Mucosa of rectum (tissue), 2 donors: ENCODE measurements around the gene SCLT1.

Experiments used
- H3K27ac ChIP-seq, 2 donors: one replicate each; pipeline ENCODE4 v1.7.0; 2013; ENCODE audit warnings: inconsistent platforms in 2 of 2, low read depth in 2 of 2, low read length in 2 of 2
- H3K27me3 ChIP-seq, 2 donors: one replicate each; pipeline ENCODE4 v1.7.0; 2013; ENCODE audit warnings: low read length in 2 of 2; ENCODE audit not compliant: control insufficient read depth in 2 of 2, insufficient read depth in 2 of 2
- H3K36me3 ChIP-seq, 2 donors: one replicate each; pipeline ENCODE4 v1.7.0; 2013; ENCODE audit warnings: low read length in 2 of 2; ENCODE audit not compliant: control insufficient read depth in 2 of 2, insufficient read depth in 2 of 2
- H3K4me1 ChIP-seq, 2 donors: one replicate each; pipeline ENCODE4 v1.7.0; 2013; ENCODE audit warnings: low read length in 2 of 2, mild to moderate bottlenecking in 1 of 2; ENCODE audit not compliant: control insufficient read depth in 2 of 2, insufficient read depth in 2 of 2
- H3K4me3 ChIP-seq, 2 donors: one replicate each; pipeline ENCODE4 v1.7.0; 2013; ENCODE audit warnings: low read length in 2 of 2
- H3K9ac ChIP-seq, 2 donors: one replicate each; pipeline ENCODE4 v1.7.0; 2013; ENCODE audit warnings: low read length in 2 of 2, low read depth in 1 of 2, mild to moderate bottlenecking in 1 of 2
- H3K9me3 ChIP-seq, 2 donors: one replicate each; pipeline ENCODE4 v1.7.0; 2013; ENCODE audit warnings: low read length in 2 of 2; ENCODE audit not compliant: control insufficient read depth in 2 of 2
- donor health status: healthy.
- donor health status: Normal muscosa, but diverticular disease.

Gene SCLT1

GRCh38 chr4:128866269-128866668 is 227.1 kb downstream of the SCLT1 start:
- no peak overlapping the region for H3K9ac ChIP-seq
- peaks cover 0 to 9% of the 10 kb centered on the region in 2 donors for H3K4me1 ChIP-seq
- H3K27ac ChIP-seq, result no peak overlapping the region
- H3K9me3 ChIP-seq, result no peaks in the 10 kb centered on the region
- H3K36me3 ChIP-seq, result peaks cover 8 to 22% of the 10 kb centered on the region in 2 donors
- no peaks in the 10 kb centered on the region for H3K27me3 ChIP-seq
- H3K4me3 ChIP-seq, result no peak overlapping the region

- Histone ChIP-seq H3K9ac (no peak overlapping the region), H3K27ac (no peak overlapping the region), H3K36me3 (peaks cover 8 to 23% of the 10 kb centered on the region in 2 donors), H3K4me1 (peaks cover 0 to 9% of the 10 kb centered on the region in 2 donors), H3K9me3 (no peaks in the 10 kb centered on the region), H3K4me3 (no peak overlapping the region), H3K27me3 (no peaks in the 10 kb centered on the region)
Observed at GRCh38 chr4:128865132-128865531, 228.2 kb downstream of the SCLT1 start.

GRCh38 chr4:128863312-128864075 is 229.8 kb downstream of the SCLT1 start:
- H3K36me3 ChIP-seq, result peaks cover 8 to 21% of the 10 kb centered on the region in 2 donors
- no peak overlapping the region for H3K4me3 ChIP-seq
- no peak overlapping the region for H3K27ac ChIP-seq
- H3K9ac ChIP-seq, result no peak overlapping the region
- no peaks in the 10 kb centered on the region for H3K27me3 ChIP-seq
- H3K9me3 ChIP-seq, result no peaks in the 10 kb centered on the region
- H3K4me1 ChIP-seq, result peaks cover 0 to 9% of the 10 kb centered on the region in 2 donors

DNA sequence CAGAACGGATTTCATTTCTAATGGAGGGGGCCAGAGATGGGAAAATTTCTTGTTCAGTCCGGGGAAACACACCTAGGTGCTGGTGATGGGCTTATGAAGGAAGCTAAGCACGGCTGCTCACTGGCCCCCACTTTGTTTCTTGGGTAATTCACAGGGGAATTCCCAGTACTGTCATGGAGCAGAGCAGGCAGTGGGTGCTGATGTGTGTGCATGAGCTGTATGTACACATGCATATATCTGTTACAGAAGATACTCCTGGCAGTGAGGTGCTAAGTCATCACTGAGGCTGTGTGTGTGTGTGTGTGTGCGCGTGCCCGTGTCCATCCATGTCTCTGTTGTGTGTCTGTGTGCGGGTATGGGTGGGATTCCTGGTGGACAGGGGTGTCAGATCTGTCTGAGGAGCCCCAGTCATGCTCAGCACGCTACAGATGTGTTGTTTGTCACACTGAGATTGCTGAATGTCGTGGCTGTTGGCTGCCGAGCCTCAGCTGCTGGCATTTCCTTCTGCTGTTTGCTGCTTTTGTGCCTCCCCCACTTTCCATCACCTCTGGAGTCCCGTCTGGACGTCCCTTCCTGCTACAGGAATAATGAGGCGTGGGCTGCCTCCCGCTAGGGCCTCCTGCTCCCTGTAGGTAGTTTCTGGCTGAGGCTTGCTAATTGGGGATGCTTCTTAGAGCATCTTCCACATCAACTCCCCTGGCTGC is 230.6 kb downstream of the SCLT1 start:
- no peak overlapping the region for H3K9ac ChIP-seq
- no peak overlapping the region for H3K27ac ChIP-seq

GRCh38 chr4:128861856-128862518 is 231.4 kb downstream of the SCLT1 start:
- Histone ChIP-seq H3K36me3 (peaks cover 19 to 31% of the 10 kb centered on the region in 2 donors), H3K27ac (no peak overlapping the region), H3K4me3 (no peak overlapping the region), H3K4me1 (peaks cover 0 to 9% of the 10 kb centered on the region in 2 donors), H3K9ac (no peak overlapping the region), H3K27me3 (no peaks in the 10 kb centered on the region), H3K9me3 (no peaks in the 10 kb centered on the region)

More for the DNA sequence above, 230.6 kb downstream of the SCLT1 start:
- peaks cover 13 to 25% of the 10 kb centered on the region in 2 donors for H3K36me3 ChIP-seq
- no peak overlapping the region for H3K4me3 ChIP-seq
- H3K27me3 ChIP-seq, result no peaks in the 10 kb centered on the region
- H3K9me3 ChIP-seq, result no peaks in the 10 kb centered on the region
- H3K4me1 ChIP-seq, result peaks cover 0 to 9% of the 10 kb centered on the region in 2 donors

DNA sequence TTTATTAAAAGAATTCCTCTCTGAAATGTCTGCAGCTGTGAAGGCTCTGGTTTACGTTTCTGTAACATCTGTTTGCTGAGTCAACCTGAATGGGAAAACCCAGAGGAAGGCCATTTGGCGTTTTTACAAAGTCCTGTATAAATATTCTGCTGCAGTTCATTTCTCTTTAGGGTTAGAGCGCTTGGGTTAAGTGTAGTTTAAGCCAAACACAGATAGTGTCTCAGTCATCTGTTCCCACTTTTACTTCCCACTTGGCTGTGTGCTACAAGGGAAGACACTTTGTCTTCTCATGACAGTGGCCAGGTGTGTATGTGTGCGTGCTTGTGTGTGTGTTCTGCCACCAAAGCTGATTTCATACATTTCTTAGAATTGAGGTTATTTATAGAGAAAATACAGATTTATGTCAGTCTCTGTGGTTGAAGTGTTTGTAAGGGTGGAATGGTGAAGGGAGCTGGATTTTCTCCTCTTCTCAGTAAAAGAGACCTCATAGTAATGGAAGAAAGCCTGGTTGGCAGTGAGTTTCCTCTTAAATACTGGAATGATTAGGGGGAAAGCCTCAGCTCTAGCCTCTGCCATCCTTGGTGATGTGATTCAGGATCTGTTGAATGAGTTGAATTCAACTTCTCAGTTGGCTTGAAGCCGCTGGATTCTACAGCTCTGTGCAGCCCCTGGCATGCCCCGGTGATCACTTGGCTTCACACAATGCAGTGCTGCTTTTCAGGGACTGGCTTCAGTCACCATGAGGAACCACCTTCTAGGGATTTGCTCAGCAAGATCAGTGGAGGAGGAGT is 233.3 kb downstream of the SCLT1 start:
- Histone ChIP-seq H3K4me1 (peaks cover 0 to 9% of the 10 kb centered on the region in 2 donors), H3K27me3 (no peaks in the 10 kb centered on the region), H3K9ac (no peak overlapping the region), H3K36me3 (peaks cover 29 to 38% of the 10 kb centered on the region in 2 donors), H3K9me3 (no peaks in the 10 kb centered on the region), H3K27ac (no peak overlapping the region), H3K4me3 (no peak overlapping the region)

DNA sequence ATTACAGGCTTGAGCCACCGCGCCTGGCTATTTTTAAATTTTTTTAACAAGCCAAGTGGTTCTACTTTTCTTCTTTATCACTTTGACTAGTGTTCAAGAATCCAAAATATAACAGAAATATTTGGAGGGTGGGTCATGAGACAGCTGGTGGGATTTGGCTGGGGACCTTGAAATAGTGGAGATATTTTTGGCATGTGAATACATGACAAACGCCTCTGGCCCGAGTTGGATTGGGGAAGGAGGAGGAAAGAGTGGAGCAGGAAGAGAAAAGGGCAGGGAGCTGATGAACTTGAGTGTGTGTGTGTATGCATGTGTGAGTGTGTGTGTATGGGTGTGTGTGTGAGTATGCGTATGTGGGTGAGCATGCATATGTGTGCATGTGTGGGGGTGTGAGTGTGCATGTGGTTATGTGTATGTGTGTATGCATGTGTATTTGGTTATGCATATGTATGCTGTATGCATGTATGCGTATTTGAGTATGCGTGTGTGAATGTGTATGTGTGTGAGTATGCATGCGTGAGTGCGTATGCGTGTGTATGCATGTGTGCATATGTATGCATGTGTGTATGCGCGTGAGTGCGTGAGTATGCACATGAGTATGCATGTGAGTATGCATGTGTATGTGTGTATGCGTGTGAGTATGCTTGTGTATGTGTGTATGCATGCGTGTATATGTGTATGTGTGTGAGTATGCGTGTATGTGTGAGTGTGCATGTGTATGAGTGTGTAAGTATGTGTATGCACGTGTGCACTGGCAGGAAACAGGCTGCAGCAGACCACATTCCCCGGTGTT is 234.3 kb downstream of the SCLT1 start:
- H3K4me3 ChIP-seq, result no peak overlapping the region
- H3K4me1 ChIP-seq, result peaks cover 0 to 9% of the 10 kb centered on the region in 2 donors
- H3K9ac ChIP-seq, result no peak overlapping the region
- peaks cover 29 to 41% of the 10 kb centered on the region in 2 donors for H3K36me3 ChIP-seq
- no peak overlapping the region for H3K27ac ChIP-seq
- no peaks in the 10 kb centered on the region for H3K27me3 ChIP-seq
- no peaks in the 10 kb centered on the region for H3K9me3 ChIP-seq

- Histone ChIP-seq H3K4me1 (no peaks in the 10 kb centered on the region), H3K36me3 (peaks cover 36 to 56% of the 10 kb centered on the region in 2 donors), H3K4me3 (no peak overlapping the region), H3K9me3 (no peaks in the 10 kb centered on the region), H3K27ac (no peak overlapping the region), H3K27me3 (no peaks in the 10 kb centered on the region), H3K9ac (no peak overlapping the region)
Observed at GRCh38 chr4:128856246-128856645, 237.1 kb downstream of the SCLT1 start.

GRCh38 chr4:128855621-128856020 is 237.7 kb downstream of the SCLT1 start:
- Histone ChIP-seq H3K27me3 (no peaks in the 10 kb centered on the region), H3K4me3 (no peak overlapping the region), H3K9me3 (no peaks in the 10 kb centered on the region), H3K4me1 (no peaks in the 10 kb centered on the region), H3K36me3 (peaks cover 36 to 50% of the 10 kb centered on the region in 2 donors), H3K27ac (no peak overlapping the region), H3K9ac (no peak overlapping the region)
